K562 (cell line): ENCODE data around the gene CUTA. TPM values are rescaled to one million over a fixed set of nuclear protein-coding genes. Genes with fewer than 3 reads are reported as not detected.

ENCODE experiments used
- ARID2 ChIP-seq: fragments of 450-650 bp; IDR thresholded peaks from 2 replicates; pipeline ENCODE4 v1.6.1; 2017; ENCODE audit warnings: antibody characterized with exemption, mild to moderate bottlenecking
- DACH1 ChIP-seq: fragments of 450-650 bp; IDR thresholded peaks from 2 replicates; pipeline ENCODE4 v1.6.1; 2018; ENCODE audit not compliant: partially characterized antibody
- HDAC2 ChIP-seq: fragments of 450-650 bp; IDR thresholded peaks from 2 replicates; pipeline ENCODE4 v1.6.1; 2016; ENCODE audit warnings: mild to moderate bottlenecking
- NELFE ChIP-seq: IDR thresholded peaks from 2 replicates; pipeline ENCODE4 v1.6.1; 2011; ENCODE audit warnings: mild to moderate bottlenecking; ENCODE audit not compliant: insufficient read depth, insufficient read length
- NR2F6 ChIP-seq: fragments of 450-650 bp; formaldehyde crosslinking; IDR thresholded peaks from 2 replicates; pipeline ENCODE4 v1.4.0; 2020; ENCODE audit warnings: mild to moderate bottlenecking
- NR4A1 ChIP-seq, 2 experiments: fragments of 250-450 bp in 1 of 2; fragments of 450-650 bp in 1 of 2; sonication (Bioruptor Pico) in 1 of 2; IDR thresholded peaks; 2 replicates each; pipeline versions ENCODE4 v1.4.0 to v1.6.1; 2016 to 2020; ENCODE audit warnings: mild to moderate bottlenecking in 2 of 2, missing compliant biosample characterization in 1 of 2, missing genetic modification characterization in 1 of 2, moderate library complexity in 1 of 2
- RBM34 ChIP-seq: fragments of 200-400 bp; formaldehyde crosslinking; IDR thresholded peaks from 2 replicates; pipeline ENCODE4 v1.6.1; 2018; ENCODE audit warnings: low read length, borderline replicate concordance; ENCODE audit not compliant: insufficient read depth
- SMARCC2 ChIP-seq: fragments of 450-650 bp; IDR thresholded peaks from 2 replicates; pipeline ENCODE4 v1.6.1; 2017; ENCODE audit warnings: antibody characterized with exemption, moderate library complexity, mild to moderate bottlenecking, low read depth
- SREBF1 ChIP-seq: fragments of 150-350 bp; IDR thresholded peaks from 2 replicates; pipeline ENCODE4 v1.6.1; 2014; ENCODE audit warnings: antibody characterized with exemption, low read depth, low read length, borderline replicate concordance
- SRSF3 ChIP-seq: fragments of 200-400 bp; formaldehyde crosslinking; IDR thresholded peaks from 2 replicates; pipeline ENCODE4 v1.6.1; 2016; ENCODE audit warnings: mild to moderate bottlenecking, low read length, moderate library complexity; ENCODE audit not compliant: insufficient read depth
- TBL1XR1 ChIP-seq, 2 experiments: IDR thresholded peaks; 2 replicates each; pipeline ENCODE4 v1.6.1; 2012; ENCODE audit warnings: improper control_type of control experiment in 2 of 2, low read length in 2 of 2, mild to moderate bottlenecking in 1 of 2
- YBX1 ChIP-seq: fragments of 450-650 bp; IDR thresholded peaks from 2 replicates; pipeline ENCODE4 v1.7.1; 2016; ENCODE audit warnings: mild to moderate bottlenecking
- ZNF124 ChIP-seq: sonication (generic); formaldehyde crosslinking; IDR thresholded peaks from 2 replicates; pipeline ENCODE4 v1.8.1; 2022; ENCODE audit warnings: missing genetic modification reagents
- polyA plus RNA-seq, 8 experiments: library from polyadenylated mRNA; depleted of rRNA in 4 of 8; stranded (reverse) in 5 of 8; unstranded in 3 of 8; fragments of >200 nt; fragmentation: Nextera tagmentation in 2 of 8; fragmentation: Illumina TruSeq in 1 of 8; extraction: Ambion mirVana in 2 of 8; extraction: Trizol in 1 of 8; gene quantifications; 2 replicates each; pipeline versions ENCODE4 v1.2.1 to v1.2.3, GENCODE V29; 2011 to 2014; ENCODE audit warnings: inconsistent platforms in 1 of 8, missing spikeins in 1 of 8
- total RNA-seq, 7 experiments: library from RNA; depleted of rRNA in 6 of 7; stranded (reverse); fragments of >200 nt in 6 of 7; fragmentation: Illumina TruSeq in 2 of 7; extraction: Trizol in 2 of 7; gene quantifications; 2 replicates each; pipeline versions ENCODE4 v1.2.1 to v1.2.3, GENCODE V29; 2011 to 2021; ENCODE audit warnings: low replicate concordance in 1 of 7
- TF ChIP-seq, protein P1 (sequence below): fragments of 450-650 bp; formaldehyde crosslinking; IDR thresholded peaks from 2 replicates; pipeline ENCODE4 v1.4.0; 2020; ENCODE audit warnings: mild to moderate bottlenecking, moderate library complexity
- TF ChIP-seq, protein P2 (sequence below): fragments of 250-450 bp; sonication (Bioruptor Pico); IDR thresholded peaks from 2 replicates; pipeline ENCODE4 v1.8.0; 2022; ENCODE audit warnings: inconsistent platforms
- TF ChIP-seq, protein P3 (sequence below): fragments of 250-450 bp; sonication (Bioruptor Pico); IDR thresholded peaks from 2 replicates; pipeline ENCODE4 v1.8.0; 2022; ENCODE audit warnings: moderate library complexity, mild to moderate bottlenecking, inconsistent platforms
- TF ChIP-seq, protein P4 (sequence below), 3 experiments: IDR thresholded peaks in 2 of 3; conservative IDR thresholded peaks in 1 of 3; 2 replicates each; pipeline ENCODE4 v1.5.1; 2011 to 2012; ENCODE audit warnings: low read length in 3 of 3, mild to moderate bottlenecking in 3 of 3, control low read depth in 2 of 3, improper control_type of control experiment in 1 of 3, inconsistent platforms in 1 of 3, low read depth in 1 of 3, mixed read lengths in 1 of 3, moderate library complexity in 1 of 3; ENCODE audit not compliant: insufficient read depth in 2 of 3

CUTA gene
- total and polyA plus RNA-seq, 9 of the 15 experiments (the other 6 are each of a cell fraction or from before 2014, with no cell fraction given) = 166 to 682 (median 310) TPM

DNA sequence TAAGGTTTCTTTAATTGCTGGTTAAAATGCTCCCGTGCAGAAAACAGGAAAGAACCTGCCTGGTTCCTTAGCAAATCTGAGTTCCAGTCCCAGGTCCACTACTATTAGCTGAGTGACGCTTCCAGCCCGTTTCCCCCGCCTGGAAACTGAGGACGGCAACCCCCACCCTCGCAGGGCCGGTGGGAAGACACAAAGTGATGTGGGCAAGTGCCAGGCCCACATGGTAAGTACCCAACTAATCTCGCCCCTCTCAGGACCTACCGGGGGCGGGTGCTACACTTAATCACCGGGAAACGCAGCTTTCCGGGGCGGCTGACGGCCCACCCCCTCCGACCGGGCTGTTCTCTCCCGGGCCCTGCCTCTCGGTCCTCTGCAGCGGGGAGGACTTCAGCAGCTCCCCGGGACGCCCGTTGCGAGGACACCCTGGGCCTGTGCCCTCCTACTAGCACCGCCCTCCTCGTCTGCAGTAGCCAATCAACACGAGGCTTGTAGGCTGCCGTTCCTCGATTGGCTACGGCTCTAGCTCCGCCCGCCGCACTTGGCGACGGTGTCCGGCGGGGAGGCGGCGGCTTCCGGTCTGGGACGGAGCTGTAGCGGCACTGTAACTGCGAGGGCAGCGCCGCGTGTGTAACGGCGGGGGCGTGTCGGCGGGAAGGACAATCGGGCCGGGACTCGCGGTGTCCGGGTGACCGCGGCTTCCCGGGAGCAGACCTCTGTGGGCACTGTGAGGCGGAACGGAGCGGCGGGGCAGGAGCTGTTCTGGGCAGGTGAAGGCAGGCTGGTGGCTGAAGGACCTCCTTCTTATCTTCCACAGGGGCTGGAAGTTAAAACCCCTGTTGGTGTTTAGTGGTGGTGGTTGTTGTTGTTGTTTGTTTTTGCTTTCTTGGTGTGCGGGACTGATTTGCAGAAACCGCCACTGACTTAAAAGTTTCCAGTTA, 36.4 kb upstream of the CUTA start, which contains the start of gene ZBTB9 (continued):
- no peak for TF ChIP-seq RBM34
- no peak for TF ChIP-seq YBX1
- TF ChIP-seq SREBF1 = no peak
- TF ChIP-seq ZNF124 (CRISPR knock-in tag) = no peak
- TF ChIP-seq, protein P1, sequence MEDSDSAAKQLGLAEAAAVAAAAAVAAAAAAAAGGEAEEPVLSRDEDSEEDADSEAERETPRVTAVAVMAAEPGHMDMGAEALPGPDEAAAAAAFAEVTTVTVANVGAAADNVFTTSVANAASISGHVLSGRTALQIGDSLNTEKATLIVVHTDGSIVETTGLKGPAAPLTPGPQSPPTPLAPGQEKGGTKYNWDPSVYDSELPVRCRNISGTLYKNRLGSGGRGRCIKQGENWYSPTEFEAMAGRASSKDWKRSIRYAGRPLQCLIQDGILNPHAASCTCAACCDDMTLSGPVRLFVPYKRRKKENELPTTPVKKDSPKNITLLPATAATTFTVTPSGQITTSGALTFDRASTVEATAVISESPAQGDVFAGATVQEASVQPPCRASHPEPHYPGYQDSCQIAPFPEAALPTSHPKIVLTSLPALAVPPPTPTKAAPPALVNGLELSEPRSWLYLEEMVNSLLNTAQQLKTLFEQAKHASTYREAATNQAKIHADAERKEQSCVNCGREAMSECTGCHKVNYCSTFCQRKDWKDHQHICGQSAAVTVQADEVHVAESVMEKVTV (CRISPR knock-in tag) = no peak
- 0 out of 2 replicates have a peak, but pooled peaks have one; percentile 61 for TF ChIP-seq NR2F6 (CRISPR knock-in tag)
- TF ChIP-seq, protein P2, sequence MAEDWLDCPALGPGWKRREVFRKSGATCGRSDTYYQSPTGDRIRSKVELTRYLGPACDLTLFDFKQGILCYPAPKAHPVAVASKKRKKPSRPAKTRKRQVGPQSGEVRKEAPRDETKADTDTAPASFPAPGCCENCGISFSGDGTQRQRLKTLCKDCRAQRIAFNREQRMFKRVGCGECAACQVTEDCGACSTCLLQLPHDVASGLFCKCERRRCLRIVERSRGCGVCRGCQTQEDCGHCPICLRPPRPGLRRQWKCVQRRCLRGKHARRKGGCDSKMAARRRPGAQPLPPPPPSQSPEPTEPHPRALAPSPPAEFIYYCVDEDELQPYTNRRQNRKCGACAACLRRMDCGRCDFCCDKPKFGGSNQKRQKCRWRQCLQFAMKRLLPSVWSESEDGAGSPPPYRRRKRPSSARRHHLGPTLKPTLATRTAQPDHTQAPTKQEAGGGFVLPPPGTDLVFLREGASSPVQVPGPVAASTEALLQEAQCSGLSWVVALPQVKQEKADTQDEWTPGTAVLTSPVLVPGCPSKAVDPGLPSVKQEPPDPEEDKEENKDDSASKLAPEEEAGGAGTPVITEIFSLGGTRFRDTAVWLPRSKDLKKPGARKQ (CRISPR knock-in tag) = no peak
- no peak for TF ChIP-seq ARID2
- TF ChIP-seq NELFE = no peak
- no peak for TF ChIP-seq SMARCC2
- TF ChIP-seq, protein P3, sequence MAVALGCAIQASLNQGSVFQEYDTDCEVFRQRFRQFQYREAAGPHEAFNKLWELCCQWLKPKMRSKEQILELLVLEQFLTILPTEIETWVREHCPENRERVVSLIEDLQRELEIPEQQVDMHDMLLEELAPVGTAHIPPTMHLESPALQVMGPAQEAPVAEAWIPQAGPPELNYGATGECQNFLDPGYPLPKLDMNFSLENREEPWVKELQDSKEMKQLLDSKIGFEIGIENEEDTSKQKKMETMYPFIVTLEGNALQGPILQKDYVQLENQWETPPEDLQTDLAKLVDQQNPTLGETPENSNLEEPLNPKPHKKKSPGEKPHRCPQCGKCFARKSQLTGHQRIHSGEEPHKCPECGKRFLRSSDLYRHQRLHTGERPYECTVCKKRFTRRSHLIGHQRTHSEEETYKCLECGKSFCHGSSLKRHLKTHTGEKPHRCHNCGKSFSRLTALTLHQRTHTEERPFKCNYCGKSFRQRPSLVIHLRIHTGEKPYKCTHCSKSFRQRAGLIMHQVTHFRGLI (CRISPR knock-in tag) = no peak
- TF ChIP-seq TBL1XR1 (IDR thresholded peaks at IDR 0.05; ENCODE audit: low read length in 2 of 2) = peak in 1 of 2 experiments; percentile 45; a peak in 1 of 4 replicates
- peak; percentile 62 for TF ChIP-seq NR4A1 (CRISPR knock-in tag; IDR thresholded peaks at IDR 0.05)
- TF ChIP-seq NR4A1 (tag; IDR thresholded peaks at IDR 0.05) = no peak
- no peak for TF ChIP-seq DACH1
- peak; percentile 66; the same call in 1 of the 2 replicates for TF ChIP-seq HDAC2
- TF ChIP-seq, protein P4, sequence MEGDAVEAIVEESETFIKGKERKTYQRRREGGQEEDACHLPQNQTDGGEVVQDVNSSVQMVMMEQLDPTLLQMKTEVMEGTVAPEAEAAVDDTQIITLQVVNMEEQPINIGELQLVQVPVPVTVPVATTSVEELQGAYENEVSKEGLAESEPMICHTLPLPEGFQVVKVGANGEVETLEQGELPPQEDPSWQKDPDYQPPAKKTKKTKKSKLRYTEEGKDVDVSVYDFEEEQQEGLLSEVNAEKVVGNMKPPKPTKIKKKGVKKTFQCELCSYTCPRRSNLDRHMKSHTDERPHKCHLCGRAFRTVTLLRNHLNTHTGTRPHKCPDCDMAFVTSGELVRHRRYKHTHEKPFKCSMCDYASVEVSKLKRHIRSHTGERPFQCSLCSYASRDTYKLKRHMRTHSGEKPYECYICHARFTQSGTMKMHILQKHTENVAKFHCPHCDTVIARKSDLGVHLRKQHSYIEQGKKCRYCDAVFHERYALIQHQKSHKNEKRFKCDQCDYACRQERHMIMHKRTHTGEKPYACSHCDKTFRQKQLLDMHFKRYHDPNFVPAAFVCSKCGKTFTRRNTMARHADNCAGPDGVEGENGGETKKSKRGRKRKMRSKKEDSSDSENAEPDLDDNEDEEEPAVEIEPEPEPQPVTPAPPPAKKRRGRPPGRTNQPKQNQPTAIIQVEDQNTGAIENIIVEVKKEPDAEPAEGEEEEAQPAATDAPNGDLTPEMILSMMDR (IDR thresholded peaks at IDR 0.05 in 2 of 3, conservative IDR thresholded peaks at IDR 0.05 in 1 of 3; ENCODE audit: insufficient read depth in 2 of 3, low read depth in 1 of 3, low read length in 3 of 3) = peak in 1 of 3 experiments; percentile 19; a peak in 2 of 6 replicates
- TF ChIP-seq SRSF3 = no peak
